Immature natural killer cell (primary cell): ENCODE results near the gene ARL4A. TPM values are rescaled to one million over a fixed set of nuclear protein-coding genes. Genes with fewer than 3 reads are reported as not detected.
"Not testable (repeated sequence)": the region's sequence is repeated elsewhere in the genome, so short reads cannot be mapped to it uniquely, and the experiment has no call there.

Source experiments
- DNase-seq, 3 donors: peaks; one replicate each; pipeline ENCODE4 v3.0.0; 2022; ENCODE audit warnings: mixed read lengths in 1 of 3
- H3K27ac Mint-ChIP-seq, 6 donors: one replicate each; pipeline ENCODE4 v1.8.0; 2020; ENCODE audit warnings: mixed read lengths in 6 of 6, mild to moderate bottlenecking in 5 of 6, inconsistent platforms in 4 of 6, moderate library complexity in 3 of 6
- H3K27me3 Mint-ChIP-seq, 3 donors: one replicate each; pipeline ENCODE4 v1.8.0; 2020 to 2021; ENCODE audit warnings: low read depth in 3 of 3, mild to moderate bottlenecking in 3 of 3, mixed read lengths in 3 of 3, moderate library complexity in 3 of 3, inconsistent platforms in 1 of 3
- H3K36me3 Mint-ChIP-seq, 3 donors: one replicate each; pipeline ENCODE4 v1.8.0; 2020; ENCODE audit warnings: mixed read lengths in 3 of 3, inconsistent platforms in 2 of 3, mild to moderate bottlenecking in 2 of 3
- H3K4me1 Mint-ChIP-seq, 2 donors: one replicate each; pipeline ENCODE4 v1.8.0; 2020; ENCODE audit warnings: inconsistent platforms in 2 of 2, mild to moderate bottlenecking in 2 of 2, mixed read lengths in 2 of 2, moderate library complexity in 1 of 2
- H3K4me3 Mint-ChIP-seq, 5 donors: one replicate each; pipeline ENCODE4 v1.8.0; 2020; ENCODE audit warnings: mild to moderate bottlenecking in 5 of 5, mixed read lengths in 5 of 5, inconsistent platforms in 3 of 5, moderate library complexity in 3 of 5
- H3K9me3 Mint-ChIP-seq, 6 donors: one replicate each; pipeline ENCODE4 v1.8.0; 2020; ENCODE audit warnings: mild to moderate bottlenecking in 6 of 6, mixed read lengths in 6 of 6, inconsistent platforms in 4 of 6, moderate library complexity in 3 of 6
- polyA plus RNA-seq, 3 donors: library from polyadenylated mRNA; unstranded; fragments of 300-500 nt; fragmentation: Illumina TruSeq; gene quantifications; one replicate each; pipeline ENCODE4 v1.2.3, GENCODE V29; 2021

Gene ARL4A, protein sequence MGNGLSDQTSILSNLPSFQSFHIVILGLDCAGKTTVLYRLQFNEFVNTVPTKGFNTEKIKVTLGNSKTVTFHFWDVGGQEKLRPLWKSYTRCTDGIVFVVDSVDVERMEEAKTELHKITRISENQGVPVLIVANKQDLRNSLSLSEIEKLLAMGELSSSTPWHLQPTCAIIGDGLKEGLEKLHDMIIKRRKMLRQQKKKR
- polyA plus RNA-seq, result 10 to 100 TPM; 24.9 to 28.8 (median 25.0) TPM

DNA sequence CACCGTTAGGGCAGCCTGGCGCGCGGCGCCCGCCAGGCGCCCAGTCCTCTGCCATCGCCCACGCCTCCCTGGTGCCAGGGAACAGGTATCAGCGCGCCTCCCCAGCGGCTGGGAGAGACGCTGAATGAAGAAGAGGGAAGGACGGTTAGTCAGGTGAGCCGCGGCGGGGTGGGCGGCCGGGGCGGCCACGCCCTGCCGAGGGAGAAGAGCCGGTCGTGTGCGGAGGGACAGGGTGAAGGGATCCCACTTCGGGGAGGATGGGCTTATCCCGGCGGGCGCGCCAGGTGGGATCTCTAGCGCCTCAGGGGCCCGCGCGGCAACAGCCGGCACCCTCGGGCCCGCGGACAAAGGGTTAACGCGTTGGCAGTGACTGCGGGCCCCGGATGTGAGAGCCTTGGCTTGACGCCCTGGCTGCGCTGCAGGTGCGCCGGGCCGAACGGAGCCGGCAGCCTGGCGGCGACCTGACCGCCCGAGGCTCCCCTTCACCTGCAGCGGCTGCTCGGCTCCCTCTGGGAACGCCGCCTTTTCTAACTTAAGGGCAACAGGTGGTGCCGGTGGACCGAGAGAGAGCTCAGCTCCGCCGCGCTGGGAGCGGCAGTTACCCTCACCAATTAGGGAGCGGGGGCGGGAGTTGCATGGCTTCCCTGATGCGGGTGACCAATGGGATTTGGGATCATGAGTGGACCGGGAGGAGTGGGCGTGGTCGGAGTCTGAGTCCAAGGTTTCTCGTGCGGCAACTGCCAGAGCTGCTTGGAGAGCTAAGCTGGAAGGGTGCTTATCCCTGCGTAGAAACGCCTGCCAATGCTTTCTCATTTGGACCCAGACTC, at the start of gene ARL4A:
Gene ARL4A (plus strand): TSS at position 743 of the 827 bp plus-strand sequence. CDS start 622 bp downstream, outside the sequence.
- Mint-ChIP-seq H3K27ac (peak within 1 kb of the TSS; percentile 90 to 99 (median 98)), H3K27me3 (peaks cover 11 to 22% (median 19%) of the 10 kb centered on the region in 3 donors), H3K4me3 (peak within 1 kb of the TSS; percentile 91 to 100 (median 95)), H3K4me1 (peaks cover 22 to 27% of the 10 kb centered on the region in 2 donors), H3K36me3 (no peaks in the 10 kb centered on the region), H3K9me3 (no peaks in the 10 kb centered on the region)
- DNase-seq, result peak; percentile 80 to 85 (median 84)

DNA sequence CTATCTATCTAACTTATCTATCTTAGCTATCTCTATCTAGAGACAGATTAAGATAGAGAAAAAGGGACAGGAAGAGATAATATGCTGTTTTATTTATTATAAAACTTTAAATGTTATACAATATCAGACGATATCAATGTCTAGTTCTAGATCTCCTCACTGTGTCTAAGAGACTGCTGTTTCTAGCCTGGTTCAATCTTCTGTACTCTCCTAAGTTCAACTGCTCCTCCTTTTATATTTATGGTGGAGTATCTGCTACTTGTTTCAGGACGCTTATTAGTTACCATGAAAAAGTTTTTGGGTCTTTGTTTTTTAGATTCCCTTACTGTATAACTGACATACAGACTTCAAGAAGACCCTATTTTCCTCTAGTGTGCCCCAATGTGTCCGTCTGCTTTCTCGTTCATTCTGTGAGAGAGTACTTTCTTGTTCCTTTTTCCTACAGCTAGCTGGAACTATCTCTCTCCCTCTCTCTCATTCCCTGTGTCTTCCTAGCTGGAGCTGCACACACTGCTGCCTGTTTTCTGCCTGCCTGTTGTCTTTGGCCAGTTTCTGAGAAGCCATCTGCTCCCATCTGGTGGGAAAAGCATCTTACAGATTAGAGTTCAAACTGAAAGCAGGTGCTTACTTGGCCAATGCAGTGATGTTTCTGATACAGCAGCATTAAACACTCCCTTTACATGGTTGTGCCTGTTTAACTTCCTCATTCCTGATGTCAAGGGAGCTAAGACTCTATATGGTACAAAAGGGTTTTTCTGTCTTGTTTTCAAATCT, 49.4 kb upstream of the ARL4A start:
- Mint-ChIP-seq H3K27me3 (peaks cover 0 to 4% (median 0%) of the 10 kb centered on the region in 3 donors), H3K4me3 (peak overlapping the region in 1 of 5 donors; percentile 74), H3K4me1 (peaks cover 19 to 26% of the 10 kb centered on the region in 2 donors), H3K9me3 (no peaks in the 10 kb centered on the region), H3K27ac (peak overlapping the region in 4 of 6 donors; percentile 20 to 86 (median 48)), H3K36me3 (no peaks in the 10 kb centered on the region)
- DNase-seq, result peak in 1 of 3 donors; percentile 4

DNA sequence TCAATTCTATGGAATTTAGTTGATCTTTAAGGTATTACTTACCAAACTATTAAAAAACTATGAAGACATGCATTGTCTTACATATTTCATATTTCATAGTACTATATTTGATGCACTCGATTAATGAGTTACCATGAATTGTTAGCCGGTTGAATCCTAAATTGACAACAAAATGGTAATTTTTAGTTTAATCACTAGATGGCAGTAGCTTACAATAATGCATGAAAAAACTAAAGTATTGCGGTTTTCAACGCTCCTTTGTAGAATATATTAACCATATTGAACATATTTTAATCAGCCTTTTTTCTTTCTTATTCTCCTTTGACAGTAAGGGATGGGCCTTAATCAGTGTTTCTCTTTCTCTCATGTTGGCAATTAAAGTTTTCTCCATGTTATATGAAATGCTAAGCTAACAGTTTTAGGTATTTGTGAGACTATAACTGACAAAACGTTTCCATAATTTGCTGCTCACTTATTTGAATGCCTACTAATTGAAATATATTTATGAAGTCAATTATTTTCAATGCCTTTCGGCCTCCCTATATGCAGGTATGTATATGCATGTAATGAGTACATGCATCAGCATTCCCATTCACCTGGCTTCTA, 48.5 kb upstream of the ARL4A start:
- Mint-ChIP-seq H3K9me3 (no peaks in the 10 kb centered on the region), H3K4me3 (no peak overlapping the region)
- DNase-seq, result peak; percentile 19 to 53 (median 32)

DNA sequence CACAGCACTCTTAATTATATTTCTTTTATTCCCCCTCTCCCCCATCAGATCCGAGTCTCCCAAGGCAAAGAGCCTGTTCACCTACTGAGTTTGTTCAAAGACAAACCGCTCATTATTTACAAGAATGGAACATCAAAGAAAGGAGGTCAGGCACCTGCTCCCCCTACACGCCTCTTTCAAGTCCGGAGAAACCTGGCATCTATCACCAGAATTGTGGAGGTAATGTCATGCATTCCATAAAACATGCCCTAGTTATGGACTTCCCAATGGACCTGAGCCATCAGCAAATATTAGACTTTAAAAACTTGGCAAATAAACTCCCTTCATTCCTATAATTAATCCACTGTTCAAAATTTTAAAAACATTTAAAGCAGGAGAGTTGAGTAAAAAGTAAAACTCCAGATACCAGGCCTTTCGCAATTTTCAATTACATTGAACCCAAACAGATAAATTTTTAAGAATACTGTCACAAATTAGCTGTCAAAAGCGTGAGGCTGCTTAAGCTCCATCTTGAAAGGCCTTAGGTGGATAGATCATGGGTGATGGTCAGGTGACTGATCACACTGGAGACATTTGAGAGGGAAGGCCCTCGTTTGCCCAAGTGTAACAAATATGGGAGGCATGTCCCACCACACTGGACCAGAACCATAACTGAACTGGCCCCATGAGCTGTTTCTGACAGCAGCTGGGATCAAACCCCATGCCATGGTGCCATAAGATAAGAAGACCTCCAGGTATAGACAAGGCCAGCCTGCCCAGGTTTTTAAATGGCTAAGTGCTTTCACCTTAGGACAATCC, 46.9 kb upstream of the ARL4A start:
- Mint-ChIP-seq H3K4me3 (no peak overlapping the region), H3K27me3 (peaks cover 0 to 4% (median 0%) of the 10 kb centered on the region in 3 donors), H3K36me3 (no peaks in the 10 kb centered on the region), H3K4me1 (peaks cover 11 to 15% of the 10 kb centered on the region in 2 donors), H3K27ac (no peak overlapping the region), H3K9me3 (no peaks in the 10 kb centered on the region)
- no peak for DNase-seq

More for the DNA sequence above, 48.5 kb upstream of the ARL4A start:
- Mint-ChIP-seq H3K27ac (no peak overlapping the region), H3K27me3 (peaks cover 0 to 4% (median 0%) of the 10 kb centered on the region in 3 donors), H3K36me3 (no peaks in the 10 kb centered on the region), H3K4me1 (peaks cover 11 to 17% of the 10 kb centered on the region in 2 donors)

DNA sequence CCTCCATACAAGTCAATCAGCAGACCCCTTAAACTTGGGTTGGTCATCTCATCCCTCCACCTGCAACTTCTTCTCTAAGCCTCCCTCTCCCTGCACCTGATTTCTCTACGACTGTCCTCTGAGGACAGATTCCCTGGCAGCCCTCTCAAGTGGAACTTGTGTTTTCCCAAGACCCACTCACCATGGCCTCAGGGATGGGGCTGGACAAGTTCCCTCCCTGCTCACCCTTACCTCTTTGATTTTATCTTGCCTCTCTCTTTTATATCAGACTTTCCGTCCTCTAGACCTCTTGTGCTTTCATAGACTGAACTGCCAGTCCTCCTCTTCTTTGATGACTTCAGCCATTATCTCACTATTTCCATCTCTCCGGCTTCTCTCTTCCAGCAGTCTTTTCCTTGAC, 46.2 kb upstream of the ARL4A start:
- no peaks in the 10 kb centered on the region for H3K9me3 Mint-ChIP-seq
- peaks cover 4 to 8% of the 10 kb centered on the region in 2 donors for H3K4me1 Mint-ChIP-seq
- DNase-seq, result no peak
- H3K4me3 Mint-ChIP-seq, result no peak overlapping the region
- H3K27ac Mint-ChIP-seq, result no peak overlapping the region
- H3K27me3 Mint-ChIP-seq, result peaks cover 0 to 4% (median 0%) of the 10 kb centered on the region in 3 donors
- no peaks in the 10 kb centered on the region for H3K36me3 Mint-ChIP-seq

DNA sequence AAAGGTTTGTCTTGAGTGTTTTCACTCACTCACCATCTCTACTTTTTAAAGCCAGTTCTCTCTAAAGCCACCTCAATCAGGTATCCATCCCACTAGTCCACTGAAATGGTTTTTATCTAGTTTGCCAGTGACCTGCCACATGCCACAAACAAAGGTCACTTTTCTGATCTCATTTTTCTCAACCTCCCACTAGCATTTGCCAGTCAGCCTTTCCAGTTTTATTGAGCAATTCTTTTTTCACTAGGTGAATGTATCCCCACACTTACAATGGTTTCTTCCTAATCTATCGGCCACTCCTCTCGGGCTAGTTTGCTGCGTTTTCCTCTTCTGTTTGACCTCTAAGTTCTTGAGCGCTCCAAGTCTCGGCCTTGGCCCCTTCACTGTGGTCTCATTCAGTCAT, 44.9 kb upstream of the ARL4A start:
- Mint-ChIP-seq H3K4me1 (peaks cover 4 to 6% of the 10 kb centered on the region in 2 donors), H3K9me3 (no peaks in the 10 kb centered on the region), H3K27me3 (peaks cover 0 to 4% (median 0%) of the 10 kb centered on the region in 3 donors), H3K27ac (no peak overlapping the region), H3K4me3 (no peak overlapping the region), H3K36me3 (no peaks in the 10 kb centered on the region)
- DNase-seq, result no peak

DNA sequence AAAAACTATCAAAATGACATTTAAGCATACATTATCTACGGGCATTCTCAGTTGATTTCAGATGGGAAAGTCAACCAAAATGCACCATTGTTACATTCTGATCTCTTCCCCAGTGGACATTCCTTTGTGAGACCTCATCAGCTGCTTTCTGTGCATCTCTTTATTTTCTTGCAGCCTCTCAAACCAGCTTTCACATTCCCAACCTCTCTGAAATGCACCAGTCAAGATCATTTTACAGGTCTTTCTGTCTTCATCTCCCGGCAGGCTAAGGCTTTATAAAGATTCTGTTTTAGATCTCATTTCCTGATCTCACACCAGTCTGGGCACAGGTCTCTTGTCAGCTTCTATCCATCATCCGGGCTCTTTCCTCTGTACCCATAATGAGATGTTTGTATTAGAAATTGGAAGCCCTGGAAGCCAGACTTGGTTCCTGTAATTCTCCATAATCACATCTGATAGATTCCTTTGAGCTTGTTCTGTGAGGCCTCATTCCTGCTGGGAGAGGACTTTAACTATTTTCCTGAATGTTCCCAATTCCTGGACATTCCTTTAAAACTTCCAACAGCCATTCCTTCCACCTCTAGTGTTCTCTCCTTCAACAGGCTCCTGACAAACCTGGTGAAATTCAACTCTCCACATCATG, 44.3 kb upstream of the ARL4A start:
- H3K9me3 Mint-ChIP-seq, result no peaks in the 10 kb centered on the region
- no peak for DNase-seq
- H3K4me1 Mint-ChIP-seq, result peaks cover 3 to 6% of the 10 kb centered on the region in 2 donors
- peaks cover 0 to 4% (median 0%) of the 10 kb centered on the region in 3 donors for H3K27me3 Mint-ChIP-seq
- no peaks in the 10 kb centered on the region for H3K36me3 Mint-ChIP-seq
- no peak overlapping the region for H3K4me3 Mint-ChIP-seq
- no peak overlapping the region for H3K27ac Mint-ChIP-seq

DNA sequence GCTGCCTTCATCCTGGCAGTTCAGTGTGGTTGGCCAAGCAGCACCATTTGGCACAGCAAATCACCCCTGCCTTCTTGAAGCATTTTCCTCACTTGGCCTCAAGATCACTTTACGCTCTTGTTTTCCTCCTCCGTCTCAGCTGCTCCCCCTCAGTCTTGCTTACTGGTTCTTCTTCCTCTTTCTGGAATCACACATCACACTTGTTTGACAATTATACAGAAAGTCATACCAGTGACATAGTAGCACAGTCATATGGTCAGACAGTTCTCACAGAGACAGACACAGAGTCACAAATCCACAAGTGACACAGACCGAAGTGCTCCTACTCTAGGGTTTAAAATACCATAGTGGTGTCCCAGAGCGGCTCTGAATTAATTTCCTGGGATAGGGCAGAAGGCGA, 43.8 kb upstream of the ARL4A start:
- Mint-ChIP-seq H3K27me3 (peaks cover 0 to 4% (median 0%) of the 10 kb centered on the region in 3 donors), H3K4me3 (no peak overlapping the region), H3K9me3 (no peaks in the 10 kb centered on the region), H3K27ac (no peak overlapping the region), H3K4me1 (peaks cover 2 to 6% of the 10 kb centered on the region in 2 donors), H3K36me3 (no peaks in the 10 kb centered on the region)
- no peak for DNase-seq

DNA sequence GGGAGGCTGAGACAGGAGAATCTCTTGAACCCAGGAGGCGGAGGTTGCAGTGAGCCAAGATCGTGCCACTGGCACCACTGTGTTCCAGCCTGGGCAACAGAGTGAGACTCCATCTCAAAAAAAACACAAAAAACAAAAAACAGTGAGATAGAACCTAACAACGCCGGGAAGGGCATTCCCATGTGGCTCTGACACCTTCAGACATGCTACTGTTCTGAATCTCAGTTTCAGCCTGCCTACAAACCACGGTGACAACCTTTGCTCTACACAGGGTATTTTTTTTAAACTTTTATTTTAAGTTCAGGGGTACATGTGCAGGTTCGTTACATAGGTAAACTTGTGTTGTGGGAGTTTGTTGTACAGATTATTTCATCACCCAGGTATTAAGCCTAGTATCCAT, 42.2 kb upstream of the ARL4A start:
- not testable (repeated sequence) for H3K4me1 Mint-ChIP-seq, H3K36me3 Mint-ChIP-seq, H3K4me3 Mint-ChIP-seq, DNase-seq, H3K9me3 Mint-ChIP-seq, H3K27ac Mint-ChIP-seq, H3K27me3 Mint-ChIP-seq

DNA sequence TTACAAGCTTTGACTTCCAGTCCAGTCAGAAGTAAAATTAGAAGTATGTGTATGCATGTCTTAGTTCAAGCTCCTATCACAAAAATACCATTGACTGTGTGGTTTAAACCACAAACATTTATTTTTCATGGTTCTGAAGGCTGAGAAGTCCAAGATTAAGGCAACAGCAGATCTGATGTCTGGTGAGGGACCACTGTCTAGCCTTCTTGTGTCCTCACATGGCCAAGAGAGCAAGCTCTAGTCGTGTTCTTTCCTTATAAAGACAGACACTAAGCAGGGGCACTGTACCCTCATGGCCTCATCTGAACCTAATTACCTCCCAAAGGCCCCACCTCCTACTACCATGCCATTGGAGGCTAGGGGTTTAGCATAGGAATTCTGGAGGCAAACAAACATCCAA, 41.3 kb upstream of the ARL4A start:
- no peaks in the 10 kb centered on the region for H3K36me3 Mint-ChIP-seq
- H3K4me1 Mint-ChIP-seq, result no peaks in the 10 kb centered on the region
- H3K27me3 Mint-ChIP-seq, result no peaks in the 10 kb centered on the region
- no peak overlapping the region for H3K27ac Mint-ChIP-seq
- no peak for DNase-seq
- H3K9me3 Mint-ChIP-seq, result no peaks in the 10 kb centered on the region
- H3K4me3 Mint-ChIP-seq, result no peak overlapping the region

DNA sequence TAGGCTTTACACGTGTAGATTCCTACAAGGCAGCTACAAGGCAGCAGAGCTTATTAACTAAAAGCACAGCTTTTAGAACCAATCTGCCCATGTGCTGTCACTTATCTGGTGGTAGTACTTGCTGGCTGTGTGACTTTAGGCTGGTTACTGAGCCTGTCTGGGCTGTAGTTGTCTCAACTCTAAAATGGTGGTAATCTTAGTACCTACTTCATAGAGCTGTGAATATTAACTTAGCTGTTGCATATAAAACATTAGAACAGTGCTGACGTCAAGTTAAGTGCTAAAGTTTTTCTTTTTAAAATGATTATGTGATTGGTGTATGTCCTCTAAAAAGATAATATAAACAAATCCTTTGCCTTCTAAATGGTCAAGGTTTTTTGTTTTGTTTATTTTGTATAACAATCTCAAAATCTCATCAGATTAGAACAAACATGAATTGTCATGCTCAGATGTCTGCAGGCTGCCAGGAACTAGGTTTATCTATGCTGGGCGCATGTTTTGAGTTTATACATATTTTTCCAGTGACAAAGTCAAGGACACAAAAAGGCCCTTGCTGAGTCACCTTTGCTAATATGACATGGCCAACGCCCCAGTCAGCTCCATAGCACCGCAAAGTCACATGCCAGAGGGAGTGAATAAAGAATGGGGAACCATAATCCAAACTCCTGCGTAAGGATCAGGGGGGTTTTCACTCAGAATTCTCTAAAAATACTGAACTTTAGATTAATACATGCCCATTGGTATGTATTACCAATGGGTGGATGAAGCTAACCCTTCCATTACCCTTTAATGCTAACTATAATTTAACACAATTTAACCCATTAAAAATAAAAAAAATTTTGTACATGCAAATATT, 39.8 kb upstream of the ARL4A start:
- no peak overlapping the region for H3K27ac Mint-ChIP-seq
- no peak overlapping the region for H3K4me3 Mint-ChIP-seq
- no peaks in the 10 kb centered on the region for H3K9me3 Mint-ChIP-seq
- no peaks in the 10 kb centered on the region for H3K27me3 Mint-ChIP-seq
- DNase-seq, result no peak
- no peaks in the 10 kb centered on the region for H3K4me1 Mint-ChIP-seq
- no peaks in the 10 kb centered on the region for H3K36me3 Mint-ChIP-seq

DNA sequence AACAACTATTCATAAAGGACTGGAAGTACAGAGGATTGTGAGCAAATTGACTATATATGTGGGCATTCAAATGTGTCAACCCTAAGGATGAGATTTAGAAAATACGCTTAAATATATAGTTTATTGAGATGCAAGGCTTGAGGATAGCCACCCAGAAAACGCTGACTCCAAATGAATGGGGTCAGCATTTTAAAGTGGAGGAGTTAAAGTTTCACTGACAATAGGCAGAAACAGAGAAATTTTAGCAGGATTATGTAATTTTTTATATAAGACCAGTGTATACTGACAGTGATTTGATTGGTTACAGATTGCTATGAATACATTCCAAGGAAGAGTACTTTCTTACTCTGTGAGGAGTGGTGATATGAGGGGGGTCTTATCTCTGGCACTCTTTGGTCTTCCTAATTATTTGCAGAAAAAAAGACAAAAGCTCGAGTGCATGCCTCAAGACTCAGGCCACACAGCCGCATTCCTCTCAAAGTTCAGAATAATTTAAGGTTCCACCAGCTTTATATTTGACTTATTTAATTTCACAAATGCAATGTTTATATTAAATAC, 38.6 kb upstream of the ARL4A start:
- Mint-ChIP-seq H3K4me3 (no peak overlapping the region), H3K9me3 (no peaks in the 10 kb centered on the region), H3K4me1 (no peaks in the 10 kb centered on the region), H3K36me3 (no peaks in the 10 kb centered on the region), H3K27ac (no peak overlapping the region), H3K27me3 (no peaks in the 10 kb centered on the region)
- no peak for DNase-seq
